GM21786 (cell line): ENCODE measurements around the gene SBNO2.

Source experiments
- ATAC-seq: cut with Tn5 transposase; IDR thresholded peaks from one replicate; pipeline ENCODE4 v1.9.1; 2021; ENCODE audit not compliant: unreplicated experiment

Gene SBNO2

DNA sequence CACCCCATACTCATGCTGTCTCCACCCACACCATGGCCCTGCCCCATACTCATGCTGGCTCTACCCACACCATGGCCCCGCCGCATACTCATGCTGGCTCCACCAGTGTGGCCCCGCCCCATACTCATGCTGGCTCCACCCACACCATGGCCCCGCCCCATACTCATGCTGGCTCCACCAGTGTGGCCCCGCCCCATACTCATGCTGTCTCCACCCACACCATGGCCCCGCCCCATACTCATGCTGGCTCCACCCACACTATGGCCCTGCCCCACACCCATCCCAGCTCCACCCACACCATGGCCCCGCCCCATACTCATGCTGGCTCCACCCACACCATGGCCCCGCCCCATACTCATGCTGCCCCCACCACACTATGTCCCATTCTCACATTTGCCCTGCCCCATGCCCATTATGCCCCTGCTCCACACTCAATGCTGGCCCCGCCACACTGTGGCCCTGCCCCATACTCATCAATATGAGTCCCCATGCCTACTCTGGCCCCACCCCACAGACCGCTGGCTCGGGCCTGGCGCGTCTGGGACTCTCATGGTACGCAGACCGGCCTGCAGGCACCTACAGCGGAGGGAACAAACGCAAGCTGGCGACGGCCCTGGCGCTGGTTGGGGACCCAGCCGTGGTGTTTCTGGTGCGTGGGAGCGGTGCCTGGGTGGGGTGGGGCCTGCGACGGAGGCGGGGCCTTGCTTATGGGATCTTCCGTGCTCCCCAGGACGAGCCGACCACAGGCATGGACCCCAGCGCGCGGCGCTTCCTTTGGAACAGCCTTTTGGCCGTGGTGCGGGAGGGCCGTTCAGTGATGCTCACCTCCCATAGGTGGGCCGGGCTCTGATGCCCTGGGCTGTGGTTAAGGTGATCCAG lies 110.8 kb downstream of the SBNO2 start:
- no peak for ATAC-seq

GRCh38 chr19:1062387-1063029 lies 111.6 kb downstream of the SBNO2 start:
- no peak for ATAC-seq

- no peak for ATAC-seq
Observed at GRCh38 chr19:1061987-1062386, 112.1 kb downstream of the SBNO2 start.

- no peak for ATAC-seq
Observed at GRCh38 chr19:1060689-1061088, 113.4 kb downstream of the SBNO2 start.

DNA sequence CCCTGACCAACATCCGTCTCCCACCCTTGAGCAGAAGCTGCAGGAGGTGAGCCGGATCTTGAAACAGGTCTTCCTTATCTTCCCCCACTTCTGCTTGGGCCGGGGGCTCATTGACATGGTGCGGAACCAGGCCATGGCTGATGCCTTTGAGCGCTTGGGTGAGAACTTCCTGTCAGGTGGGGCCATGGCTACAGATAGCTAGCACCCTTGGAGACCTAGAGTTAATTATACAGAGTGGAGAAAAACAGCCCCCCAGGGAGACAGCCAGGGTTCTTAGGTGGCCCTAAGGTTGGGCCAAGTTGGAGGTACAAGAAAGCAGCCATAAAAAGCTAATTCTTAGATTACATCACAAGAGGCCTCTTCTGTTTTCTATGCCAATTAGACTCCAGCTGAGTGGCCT lies 116.0 kb downstream of the SBNO2 start:
- ATAC-seq: no peak
